SK-N-SH treated with all-trans-retinoic acid at 6 μM for 48 hours (cell line): Measurements from ENCODE around the gene LRRC8E.

Experiments
- RARB ChIP-seq: fragments of 250-450 bp; sonication (Bioruptor Pico); IDR thresholded peaks from 2 replicates; pipeline ENCODE4 v1.8.0; 2021; ENCODE audit warnings: mild to moderate bottlenecking, moderate library complexity
- TF ChIP-seq, protein P1 (sequence below): fragments of 250-450 bp; sonication (Bioruptor Pico); IDR thresholded peaks from 2 replicates; pipeline ENCODE4 v1.8.0; 2020; ENCODE audit warnings: mild to moderate bottlenecking, moderate library complexity, borderline replicate concordance

DNA sequence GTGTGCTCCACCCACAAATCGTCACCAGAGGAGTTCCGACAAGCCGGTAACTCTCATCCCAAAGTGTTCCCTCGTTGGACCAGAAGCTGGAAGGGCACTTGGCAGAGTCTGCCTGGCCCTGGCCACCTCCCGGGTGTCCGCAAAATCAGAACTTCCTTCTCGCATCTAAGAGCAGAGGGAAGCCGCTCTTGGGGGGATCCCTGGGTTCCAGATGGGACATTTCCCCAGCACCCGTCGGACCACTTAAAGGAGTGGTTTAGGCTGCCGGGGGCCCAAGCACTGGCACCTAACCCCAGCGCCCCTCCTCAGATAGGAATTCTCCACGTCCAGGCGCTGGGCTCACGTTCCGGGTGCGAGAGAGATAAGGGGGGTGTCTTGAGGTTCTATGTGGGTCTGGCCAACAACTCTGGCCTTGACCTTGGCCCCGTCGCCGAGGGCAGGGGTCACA is 14.5 kb downstream of the LRRC8E start:
- TF ChIP-seq, protein P1, sequence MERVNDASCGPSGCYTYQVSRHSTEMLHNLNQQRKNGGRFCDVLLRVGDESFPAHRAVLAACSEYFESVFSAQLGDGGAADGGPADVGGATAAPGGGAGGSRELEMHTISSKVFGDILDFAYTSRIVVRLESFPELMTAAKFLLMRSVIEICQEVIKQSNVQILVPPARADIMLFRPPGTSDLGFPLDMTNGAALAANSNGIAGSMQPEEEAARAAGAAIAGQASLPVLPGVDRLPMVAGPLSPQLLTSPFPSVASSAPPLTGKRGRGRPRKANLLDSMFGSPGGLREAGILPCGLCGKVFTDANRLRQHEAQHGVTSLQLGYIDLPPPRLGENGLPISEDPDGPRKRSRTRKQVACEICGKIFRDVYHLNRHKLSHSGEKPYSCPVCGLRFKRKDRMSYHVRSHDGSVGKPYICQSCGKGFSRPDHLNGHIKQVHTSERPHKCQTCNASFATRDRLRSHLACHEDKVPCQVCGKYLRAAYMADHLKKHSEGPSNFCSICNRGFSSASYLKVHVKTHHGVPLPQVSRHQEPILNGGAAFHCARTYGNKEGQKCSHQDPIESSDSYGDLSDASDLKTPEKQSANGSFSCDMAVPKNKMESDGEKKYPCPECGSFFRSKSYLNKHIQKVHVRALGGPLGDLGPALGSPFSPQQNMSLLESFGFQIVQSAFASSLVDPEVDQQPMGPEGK (CRISPR knock-in tag): no peak
- TF ChIP-seq RARB: no peak
